ENCODE measurements around the gene ADAMTSL1.

The ADAMTSL1 gene

DNA sequence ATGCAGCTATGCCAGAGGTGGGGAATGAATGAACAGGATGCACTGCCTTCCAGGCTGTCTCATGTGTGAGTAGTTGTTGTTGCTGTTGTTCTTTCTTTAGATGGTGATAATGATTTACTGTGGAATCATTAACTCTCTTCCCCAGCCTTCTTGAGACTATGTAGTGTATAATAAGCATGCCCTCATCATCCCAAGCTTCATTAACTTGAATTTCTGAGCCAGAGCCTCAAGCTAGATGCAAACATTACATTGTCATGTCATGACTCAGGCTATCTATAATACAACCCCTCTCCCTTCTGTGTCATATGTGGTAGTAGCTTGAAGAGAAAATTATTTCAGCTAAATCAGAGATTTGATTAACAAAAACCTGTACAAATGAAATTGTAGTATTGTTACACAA, 10.0 kb upstream of the ADAMTSL1 start:
- H3K27ac ChIP-seq: no peak overlapping the region
- no peak overlapping the region for H3K4me2 ChIP-seq
- no peaks in the 10 kb centered on the region for H3K36me3 ChIP-seq

DNA sequence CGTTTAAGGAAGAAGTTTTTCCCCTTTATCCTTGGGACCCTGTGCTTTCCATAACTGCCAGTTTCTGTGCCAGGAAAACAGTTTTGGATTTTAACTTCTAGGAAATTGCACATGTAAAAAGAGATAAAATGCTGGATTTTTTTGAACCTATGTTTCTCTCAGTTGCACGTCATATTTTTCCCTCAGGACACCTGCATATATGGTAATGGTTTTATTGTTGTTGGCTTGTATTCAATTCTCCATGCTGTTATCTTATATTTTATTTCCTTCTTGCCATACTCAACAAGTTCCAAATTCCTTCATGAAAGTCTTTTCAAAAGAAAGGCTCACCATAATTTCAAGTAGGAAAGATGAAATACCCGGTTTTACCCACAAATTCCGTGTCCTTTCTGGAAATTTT, 7.9 kb upstream of the ADAMTSL1 start:
- H3K4me3 ChIP-seq: no peak overlapping the region
- H3K9me3 ChIP-seq: peaks cover 3% of the 10 kb centered on the region; the same call in 1 of the 2 replicates
- H3K36me3 ChIP-seq: no peaks in the 10 kb centered on the region
- 0 out of 2 replicates have a peak, but pooled peaks cover 5% of the 10 kb centered on the region for H3K4me1 ChIP-seq
- H3K4me2 ChIP-seq: no peak overlapping the region
- no peak overlapping the region for H3K9ac ChIP-seq
- H3K27me3 ChIP-seq: no peaks in the 10 kb centered on the region
- TF ChIP-seq Cebpa-rat (IDR thresholded peaks at IDR 0.05): no peak
- no peaks in the 10 kb centered on the region for H4K20me1 ChIP-seq
- no peak overlapping the region for H3K27ac ChIP-seq

More for the DNA sequence above, 10.0 kb upstream of the ADAMTSL1 start:
- no peaks in the 10 kb centered on the region for H4K20me1 ChIP-seq
- no peak for TF ChIP-seq Cebpa-rat (IDR thresholded peaks at IDR 0.05)
- no peaks in the 10 kb centered on the region for H3K9me3 ChIP-seq
- H3K27me3 ChIP-seq: no peaks in the 10 kb centered on the region
- no peaks in the 10 kb centered on the region for H3K4me1 ChIP-seq
- no peak overlapping the region for H3K9ac ChIP-seq
- H3K4me3 ChIP-seq: no peak overlapping the region

DNA sequence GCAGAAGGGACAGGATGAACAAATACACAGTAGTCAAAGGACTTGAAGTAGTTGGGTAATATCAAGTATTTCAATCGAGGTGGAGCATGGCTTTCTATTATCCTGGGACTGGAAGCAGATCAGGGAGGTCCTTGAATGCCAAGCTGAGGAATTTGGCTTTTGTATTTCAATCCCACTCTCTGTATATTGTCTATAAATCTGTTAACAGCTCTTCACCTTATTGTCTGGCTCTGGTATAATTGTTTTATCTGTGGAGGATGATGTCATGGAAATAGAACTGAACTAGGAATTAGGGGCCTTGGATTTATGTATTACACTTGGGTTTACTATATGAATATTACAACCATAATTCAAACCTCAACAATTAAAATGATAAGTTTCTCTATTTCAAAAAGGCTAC, 6.3 kb upstream of the ADAMTSL1 start:
- H3K27me3 ChIP-seq: no peaks in the 10 kb centered on the region
- peaks cover 3% of the 10 kb centered on the region; the same call in 1 of the 2 replicates for H3K9me3 ChIP-seq
- TF ChIP-seq Cebpa-rat (IDR thresholded peaks at IDR 0.05): no peak

DNA sequence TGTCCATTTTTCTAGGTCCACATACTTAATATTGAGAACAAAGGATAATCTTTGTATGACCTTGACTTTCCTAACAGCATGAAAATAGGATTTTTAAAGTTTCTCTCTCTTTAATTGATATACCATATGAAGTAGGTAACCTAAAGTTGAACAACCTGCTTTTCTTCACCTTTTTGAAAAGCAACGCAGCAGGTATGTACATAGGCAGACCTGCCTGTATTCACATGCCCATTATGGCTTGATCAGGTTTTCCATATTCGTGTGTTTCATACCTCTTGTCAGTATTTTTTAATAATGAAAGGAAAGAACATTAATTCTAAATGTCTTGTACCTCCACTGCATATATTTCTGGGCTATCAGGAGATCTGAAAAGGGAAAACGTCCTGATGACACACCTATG, 1.5 kb upstream of the ADAMTSL1 start:
- Histone ChIP-seq H3K4me1 (0 out of 2 replicates have a peak, but pooled peaks cover 5% of the 10 kb centered on the region), H3K4me2 (no peak overlapping the region), H3K27me3 (no peaks in the 10 kb centered on the region), H4K20me1 (no peaks in the 10 kb centered on the region), H3K9ac (no peak overlapping the region), H3K4me3 (no peak overlapping the region), H3K36me3 (no peaks in the 10 kb centered on the region), H3K27ac (no peak overlapping the region), H3K9me3 (peaks cover 3% of the 10 kb centered on the region; the same call in 1 of the 2 replicates)
- TF ChIP-seq Cebpa-rat (IDR thresholded peaks at IDR 0.05): no peak

More for the DNA sequence above, 6.3 kb upstream of the ADAMTSL1 start:
- Histone ChIP-seq H3K36me3 (no peaks in the 10 kb centered on the region), H3K27ac (no peak overlapping the region), H3K9ac (no peak overlapping the region), H3K4me1 (0 out of 2 replicates have a peak, but pooled peaks cover 5% of the 10 kb centered on the region), H3K4me3 (no peak overlapping the region), H4K20me1 (no peaks in the 10 kb centered on the region), H3K4me2 (no peak overlapping the region)

DNA sequence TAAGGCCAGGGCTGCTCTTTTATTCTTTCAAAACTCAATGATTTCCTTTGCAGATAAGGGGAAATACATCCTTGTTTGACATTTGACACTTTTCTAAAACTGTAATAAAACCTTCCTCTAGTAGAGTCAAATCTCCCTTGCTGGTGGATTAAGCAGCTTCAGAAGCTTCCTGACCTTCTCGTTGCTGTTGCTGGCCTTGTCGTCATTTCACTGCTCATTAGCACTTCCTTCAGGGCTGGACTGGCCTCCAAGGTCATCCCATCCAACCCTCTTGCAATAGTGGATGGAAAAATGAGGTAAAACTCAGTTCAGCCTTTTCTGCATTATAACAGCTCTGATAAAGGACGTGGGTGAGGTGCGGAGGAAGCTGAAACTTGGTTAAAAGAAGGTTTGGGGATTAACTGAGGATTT, 1.1 kb upstream of the ADAMTSL1 start:
- H4K20me1 ChIP-seq: no peaks in the 10 kb centered on the region
- H3K4me3 ChIP-seq: no peak overlapping the region
- H3K4me1 ChIP-seq: 0 out of 2 replicates have a peak, but pooled peaks cover 5% of the 10 kb centered on the region
- no peak overlapping the region for H3K4me2 ChIP-seq
- H3K27ac ChIP-seq: no peak overlapping the region
- TF ChIP-seq Cebpa-rat (IDR thresholded peaks at IDR 0.05): no peak
- peaks cover 3% of the 10 kb centered on the region; the same call in 1 of the 2 replicates for H3K9me3 ChIP-seq
- no peak overlapping the region for H3K9ac ChIP-seq
- no peaks in the 10 kb centered on the region for H3K36me3 ChIP-seq
- no peaks in the 10 kb centered on the region for H3K27me3 ChIP-seq

DNA sequence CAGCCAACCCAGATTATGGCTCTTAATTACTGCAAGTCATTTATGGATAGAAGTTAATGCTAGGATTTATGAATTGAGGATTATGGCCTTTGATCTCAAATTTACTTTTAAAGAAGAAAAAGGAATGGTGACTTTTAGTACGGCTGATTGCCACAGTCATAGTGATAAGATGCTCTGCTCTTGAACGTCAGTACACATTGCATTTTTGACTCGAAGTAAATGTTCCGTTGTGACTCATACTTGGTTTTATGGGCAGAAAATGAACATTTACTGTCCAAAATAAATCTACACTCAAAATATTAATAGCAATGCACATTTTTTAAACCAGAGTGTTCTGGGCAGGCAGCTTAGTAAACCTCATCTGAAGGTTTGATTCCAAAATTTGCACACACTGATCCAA, 830 bp downstream of the ADAMTSL1 start:
- no peak overlapping the region for H3K9ac ChIP-seq
- H3K4me3 ChIP-seq: no peak overlapping the region
- no peak overlapping the region for H3K27ac ChIP-seq
- no peaks in the 10 kb centered on the region for H3K9me3 ChIP-seq
- no peaks in the 10 kb centered on the region for H3K36me3 ChIP-seq
- H3K4me2 ChIP-seq: no peak overlapping the region
- 0 out of 2 replicates have a peak, but pooled peaks cover 5% of the 10 kb centered on the region for H3K4me1 ChIP-seq
- no peak for TF ChIP-seq Cebpa-rat (IDR thresholded peaks at IDR 0.05)
- H3K27me3 ChIP-seq: no peaks in the 10 kb centered on the region
- H4K20me1 ChIP-seq: no peaks in the 10 kb centered on the region

GRCh38 chr9:18477121-18477660, 3.2 kb downstream of the ADAMTSL1 start:
- Histone ChIP-seq H3K36me3 (no peaks in the 10 kb centered on the region), H3K9ac (no peak overlapping the region), H4K20me1 (no peaks in the 10 kb centered on the region), H3K4me3 (no peak overlapping the region), H3K4me1 (peaks cover 9% of the 10 kb centered on the region), H3K4me2 (no peak overlapping the region), H3K27ac (no peak overlapping the region), H3K27me3 (no peaks in the 10 kb centered on the region), H3K9me3 (no peaks in the 10 kb centered on the region)
- TF ChIP-seq Cebpa-rat (IDR thresholded peaks at IDR 0.05): no peak

DNA sequence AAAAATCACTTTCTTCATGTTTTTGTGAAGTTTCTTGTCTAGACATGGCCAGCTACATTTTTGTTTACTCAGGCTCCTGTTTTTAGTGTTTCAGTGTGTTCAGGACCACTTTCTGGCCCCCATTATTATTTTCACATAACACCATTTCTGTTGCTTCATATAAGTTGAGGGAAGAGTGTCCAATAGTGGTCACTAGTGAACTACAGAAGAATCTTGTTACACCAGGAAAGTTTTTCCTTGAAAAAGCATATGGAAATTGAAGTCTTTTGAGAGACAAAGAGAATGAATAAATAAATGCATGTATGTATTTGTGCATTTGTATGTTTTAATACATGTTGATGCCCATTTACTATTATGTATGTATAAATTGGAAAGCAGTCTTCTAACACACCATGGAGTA, 3.8 kb downstream of the ADAMTSL1 start:
- Histone ChIP-seq H3K27ac (no peak overlapping the region), H3K4me3 (no peak overlapping the region), H3K4me1 (peaks cover 9% of the 10 kb centered on the region), H3K4me2 (no peak overlapping the region), H3K9me3 (no peaks in the 10 kb centered on the region), H4K20me1 (no peaks in the 10 kb centered on the region), H3K27me3 (no peaks in the 10 kb centered on the region), H3K9ac (no peak overlapping the region), H3K36me3 (no peaks in the 10 kb centered on the region)
- no peak for TF ChIP-seq Cebpa-rat (IDR thresholded peaks at IDR 0.05)

DNA sequence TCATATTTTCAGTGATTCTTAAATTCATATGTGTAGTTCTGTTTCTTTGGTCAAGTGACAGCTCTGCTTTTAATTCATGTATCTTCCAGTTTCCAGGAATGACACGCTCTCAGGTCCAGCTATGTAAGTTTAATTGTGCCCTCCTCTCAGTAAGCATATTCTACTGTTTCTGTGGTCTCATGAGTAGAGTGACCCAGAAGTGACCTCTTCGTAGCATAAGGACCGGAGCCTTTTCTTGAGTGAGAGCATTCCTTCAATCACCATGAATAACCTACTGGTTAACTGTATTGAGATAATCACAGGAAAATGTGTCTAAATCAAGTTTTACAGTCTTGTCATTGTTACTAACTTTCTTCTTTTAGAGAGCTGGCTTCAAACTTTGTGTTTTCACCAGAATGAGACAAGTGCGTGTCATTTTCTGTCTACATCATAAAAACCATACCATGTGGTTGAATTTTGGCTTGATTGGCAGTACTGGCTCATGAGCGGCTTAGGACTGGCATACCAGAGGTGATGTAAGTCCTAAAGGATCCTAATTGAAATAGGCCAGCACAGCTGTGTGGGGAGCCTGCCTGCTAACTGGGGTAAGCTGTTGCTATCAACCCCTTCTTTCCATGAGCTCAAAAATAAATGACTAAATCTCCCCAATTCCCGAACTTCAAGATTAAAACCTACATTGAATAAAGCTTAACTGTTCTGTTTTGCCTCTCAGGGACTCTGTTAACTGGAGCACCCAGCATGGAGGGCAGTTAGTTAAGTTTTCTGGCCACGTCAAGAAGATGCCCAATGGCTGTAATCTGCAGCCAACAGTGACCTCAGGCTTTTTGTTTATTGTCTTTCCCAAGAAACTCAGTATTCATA, 4.8 kb downstream of the ADAMTSL1 start:
- Histone ChIP-seq H3K4me1 (peaks cover 9% of the 10 kb centered on the region), H3K4me3 (no peak overlapping the region), H3K9ac (no peak overlapping the region), H3K27me3 (no peaks in the 10 kb centered on the region), H3K36me3 (no peaks in the 10 kb centered on the region), H4K20me1 (no peaks in the 10 kb centered on the region), H3K4me2 (no peak overlapping the region), H3K9me3 (no peaks in the 10 kb centered on the region), H3K27ac (no peak overlapping the region)
- no peak for TF ChIP-seq Cebpa-rat (IDR thresholded peaks at IDR 0.05)

- Histone ChIP-seq H3K27me3 (no peaks in the 10 kb centered on the region), H3K4me2 (no peak overlapping the region), H3K4me1 (peaks cover 9% of the 10 kb centered on the region), H3K36me3 (no peaks in the 10 kb centered on the region), H3K9me3 (no peaks in the 10 kb centered on the region), H3K9ac (no peak overlapping the region), H4K20me1 (no peaks in the 10 kb centered on the region), H3K4me3 (no peak overlapping the region), H3K27ac (no peak overlapping the region)
- TF ChIP-seq Cebpa-rat (IDR thresholded peaks at IDR 0.05): no peak
Measured at GRCh38 chr9:18479405-18479804, 5.5 kb downstream of the ADAMTSL1 start.

Data from BLaER1 (cell line).